Tibial artery (tissue), 4 donors: ENCODE results near the gene E2F3.

Experiments used
- DNase-seq, 2 donors: peaks; one replicate each; pipeline ENCODE4 v3.0.0-alpha.2; 2019
- H3K27ac ChIP-seq, 2 donors: fragments of 200-600 bp; sonication (generic) in 1 of 2; 1 replicate in 1 of 2; 2 replicates in 1 of 2; pipeline ENCODE4 v1.5.1; 2018 to 2019; ENCODE audit warnings: mild to moderate bottlenecking in 1 of 2
- H3K27me3 ChIP-seq, 2 donors: fragments of 200-600 bp; sonication (generic) in 1 of 2; one replicate each; pipeline versions ENCODE4 v1.5.1 to v1.6.0; 2016 to 2019
- H3K36me3 ChIP-seq, 3 donors: fragments of 200-600 bp; sonication (generic) in 2 of 3; one replicate each; pipeline ENCODE4 v1.5.1; 2016 to 2019; ENCODE audit warnings: mild to moderate bottlenecking in 2 of 3
- H3K4me1 ChIP-seq, 4 donors: fragments of 200-600 bp; sonication (generic) in 2 of 4; 1 replicate in 3 of 4; 2 replicates in 1 of 4; pipeline ENCODE4 v1.5.1; 2016 to 2019
- H3K4me3 ChIP-seq, 2 donors: fragments of 200-600 bp; sonication (generic) in 1 of 2; 1 replicate in 1 of 2; 2 replicates in 1 of 2; pipeline ENCODE4 v1.5.1; 2018 to 2019; ENCODE audit warnings: mild to moderate bottlenecking in 2 of 2
- H3K9me3 ChIP-seq, 3 donors: fragments of 200-600 bp; sonication (generic) in 1 of 3; one replicate each; pipeline ENCODE4 v1.5.1; 2016 to 2019
- intact Hi-C: fragments of 100-400 bp; cut with DNase I; formaldehyde crosslinking; loops from one replicate; pipeline ENCODE4 v1.15.0; 2023; ENCODE audit warnings: low total_unique reads
- TF ChIP-seq, protein P1 (sequence below), 2 experiments: fragments of 200-600 bp in 1 of 2; fragments of 450-650 bp in 1 of 2; IDR thresholded peaks; one replicate each; pipeline ENCODE4 v1.5.1; 2017 to 2019; ENCODE audit warnings: antibody characterized with exemption in 2 of 2, mild to moderate bottlenecking in 1 of 2, moderate library complexity in 1 of 2

The E2F3 gene

DNA sequence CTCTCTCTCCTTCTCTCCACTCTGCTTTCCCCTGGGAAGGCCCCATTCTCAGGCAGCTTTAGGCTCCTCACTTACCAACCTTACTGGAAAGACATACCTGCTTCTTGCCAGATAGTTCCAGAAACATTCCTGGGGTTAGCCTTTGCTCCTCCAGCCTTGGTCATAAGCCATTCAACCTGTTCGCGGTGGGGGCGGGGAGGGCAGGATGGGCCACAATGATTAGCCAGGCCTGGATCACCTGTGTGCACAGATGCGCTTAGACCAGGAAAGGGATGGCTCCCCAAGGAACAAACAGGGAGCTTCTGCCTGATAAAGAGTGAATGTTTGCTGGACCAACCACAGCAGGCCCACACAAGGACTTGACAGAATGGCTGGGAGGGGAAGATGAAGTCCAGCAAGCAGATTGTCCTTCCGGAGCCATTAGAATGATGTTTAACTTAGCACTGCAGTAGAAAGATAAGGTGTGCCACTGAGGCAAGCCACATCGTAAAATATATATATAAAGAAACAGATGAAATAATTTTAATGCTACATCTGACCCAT lies 74.9 kb downstream of the E2F3 start:
- Histone ChIP-seq H3K27me3 (no peaks in the 10 kb centered on the region), H3K9me3 (no peaks in the 10 kb centered on the region), H3K27ac (no peak overlapping the region), H3K36me3 (peaks cover 9 to 20% (median 12%) of the 10 kb centered on the region in 3 donors), H3K4me1 (no peaks in the 10 kb centered on the region), H3K4me3 (no peak overlapping the region)
- DNase-seq, result no peak
- intact Hi-C loops, result no loop called here
- TF ChIP-seq, protein P1, sequence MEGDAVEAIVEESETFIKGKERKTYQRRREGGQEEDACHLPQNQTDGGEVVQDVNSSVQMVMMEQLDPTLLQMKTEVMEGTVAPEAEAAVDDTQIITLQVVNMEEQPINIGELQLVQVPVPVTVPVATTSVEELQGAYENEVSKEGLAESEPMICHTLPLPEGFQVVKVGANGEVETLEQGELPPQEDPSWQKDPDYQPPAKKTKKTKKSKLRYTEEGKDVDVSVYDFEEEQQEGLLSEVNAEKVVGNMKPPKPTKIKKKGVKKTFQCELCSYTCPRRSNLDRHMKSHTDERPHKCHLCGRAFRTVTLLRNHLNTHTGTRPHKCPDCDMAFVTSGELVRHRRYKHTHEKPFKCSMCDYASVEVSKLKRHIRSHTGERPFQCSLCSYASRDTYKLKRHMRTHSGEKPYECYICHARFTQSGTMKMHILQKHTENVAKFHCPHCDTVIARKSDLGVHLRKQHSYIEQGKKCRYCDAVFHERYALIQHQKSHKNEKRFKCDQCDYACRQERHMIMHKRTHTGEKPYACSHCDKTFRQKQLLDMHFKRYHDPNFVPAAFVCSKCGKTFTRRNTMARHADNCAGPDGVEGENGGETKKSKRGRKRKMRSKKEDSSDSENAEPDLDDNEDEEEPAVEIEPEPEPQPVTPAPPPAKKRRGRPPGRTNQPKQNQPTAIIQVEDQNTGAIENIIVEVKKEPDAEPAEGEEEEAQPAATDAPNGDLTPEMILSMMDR (IDR thresholded peaks at IDR 0.05), result no peak

DNA sequence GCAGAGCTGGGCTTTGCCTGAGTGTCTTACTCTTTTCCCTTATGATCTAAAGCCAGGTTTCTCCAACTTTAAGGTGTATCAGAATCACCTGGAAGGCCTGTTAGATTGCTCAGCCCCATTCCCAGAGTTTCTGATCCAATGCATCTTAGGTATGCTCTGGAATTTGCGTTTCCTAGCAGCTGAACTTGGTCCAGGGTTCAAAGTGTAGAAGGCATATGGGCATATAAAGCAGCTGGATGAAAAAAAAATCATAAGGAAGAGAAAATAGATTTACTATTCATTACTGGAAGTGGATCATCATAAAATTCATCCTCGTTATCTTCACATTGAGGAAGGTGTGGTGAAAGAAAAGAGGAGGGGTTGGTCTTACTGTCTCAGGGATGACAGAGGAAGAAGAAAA lies 75.8 kb downstream of the E2F3 start:
- H3K4me3 ChIP-seq, result no peak overlapping the region
- no peaks in the 10 kb centered on the region for H3K4me1 ChIP-seq
- intact Hi-C loops, result no loop called here
- TF ChIP-seq, protein P1 (IDR thresholded peaks at IDR 0.05), result no peak
- no peaks in the 10 kb centered on the region for H3K9me3 ChIP-seq
- H3K27me3 ChIP-seq, result no peaks in the 10 kb centered on the region
- no peak for DNase-seq
- H3K27ac ChIP-seq, result no peak overlapping the region
- H3K36me3 ChIP-seq, result peaks cover 9 to 22% (median 15%) of the 10 kb centered on the region in 3 donors

DNA sequence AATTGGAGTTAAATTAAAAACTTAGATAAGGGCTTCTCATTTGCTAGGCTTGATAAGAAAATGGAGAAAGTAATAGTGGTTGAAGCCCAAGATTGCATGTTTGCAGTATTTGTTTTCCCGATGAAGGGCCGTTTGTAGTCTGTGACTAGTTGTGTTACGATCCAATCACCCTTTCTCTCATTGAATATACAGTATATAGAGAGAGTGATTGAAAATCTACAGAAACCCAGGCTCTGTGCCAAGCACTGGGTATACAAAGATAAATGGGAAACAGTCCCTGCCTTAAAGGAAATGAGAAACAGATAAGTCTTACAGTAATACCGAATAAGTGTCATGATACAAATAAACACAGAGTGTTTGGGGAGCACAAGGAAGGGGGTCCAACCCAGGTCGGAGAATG lies 77.4 kb downstream of the E2F3 start:
- DNase-seq, result no peak
- H3K9me3 ChIP-seq, result no peaks in the 10 kb centered on the region
- H3K27me3 ChIP-seq, result no peaks in the 10 kb centered on the region
- H3K27ac ChIP-seq, result no peak overlapping the region
- peaks cover 0 to 4% (median 0%) of the 10 kb centered on the region in 4 donors for H3K4me1 ChIP-seq
- H3K36me3 ChIP-seq, result peaks cover 9 to 29% (median 20%) of the 10 kb centered on the region in 3 donors
- intact Hi-C loops, result no loop called here
- no peak overlapping the region for H3K4me3 ChIP-seq
- TF ChIP-seq, protein P1 (IDR thresholded peaks at IDR 0.05), result no peak

DNA sequence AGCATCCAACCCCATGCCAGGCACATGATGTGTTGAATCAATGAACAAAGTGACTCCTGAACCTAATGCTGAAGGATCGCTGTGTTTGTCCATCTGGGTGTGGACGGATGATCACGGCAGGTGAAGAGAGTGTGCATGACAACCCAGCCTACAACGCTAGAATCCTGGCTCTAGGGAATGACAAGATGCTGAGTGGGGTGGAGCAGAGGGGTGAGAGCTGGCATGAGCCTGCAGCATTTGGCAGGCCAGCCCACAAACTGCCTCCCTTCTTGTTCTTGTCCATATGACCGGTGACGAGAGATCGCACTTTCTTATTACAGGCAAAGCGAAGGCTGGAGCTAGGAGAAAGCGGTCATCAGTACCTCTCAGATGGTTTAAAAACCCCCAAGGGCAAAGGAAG lies 77.8 kb downstream of the E2F3 start:
- H3K4me3 ChIP-seq, result no peak overlapping the region
- no peak overlapping the region for H3K27ac ChIP-seq
- no peak for DNase-seq
- no peaks in the 10 kb centered on the region for H3K27me3 ChIP-seq
- H3K36me3 ChIP-seq, result peaks cover 9 to 34% (median 23%) of the 10 kb centered on the region in 3 donors
- peaks cover 0 to 5% (median 0%) of the 10 kb centered on the region in 4 donors for H3K4me1 ChIP-seq
- intact Hi-C loops, result no loop called here
- TF ChIP-seq, protein P1 (IDR thresholded peaks at IDR 0.05), result no peak
- H3K9me3 ChIP-seq, result no peaks in the 10 kb centered on the region

DNA sequence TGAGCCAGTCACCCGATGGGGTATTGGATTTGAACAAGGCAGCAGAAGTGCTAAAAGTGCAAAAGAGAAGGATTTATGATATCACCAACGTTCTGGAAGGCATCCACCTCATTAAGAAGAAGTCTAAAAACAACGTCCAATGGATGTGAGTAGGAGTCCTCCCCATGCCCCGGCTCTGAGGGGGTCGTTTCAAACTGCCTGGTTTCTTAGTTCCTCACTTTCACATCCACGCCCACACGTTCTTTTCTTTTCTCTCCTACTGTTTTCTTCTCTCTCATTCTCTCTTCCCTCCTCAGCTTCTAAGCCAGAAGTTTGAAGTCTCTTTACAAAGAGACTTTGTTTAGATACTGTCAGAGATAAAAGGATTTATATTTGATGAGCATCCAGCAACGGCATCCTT lies 79.6 kb downstream of the E2F3 start:
- Histone ChIP-seq H3K4me3 (no peak overlapping the region), H3K27ac (no peak overlapping the region), H3K36me3 (peaks cover 9 to 41% (median 38%) of the 10 kb centered on the region in 3 donors), H3K27me3 (no peaks in the 10 kb centered on the region), H3K9me3 (no peaks in the 10 kb centered on the region), H3K4me1 (peaks cover 0 to 5% (median 0%) of the 10 kb centered on the region in 4 donors)
- no peak for DNase-seq
- TF ChIP-seq, protein P1 (IDR thresholded peaks at IDR 0.05), result no peak
- intact Hi-C loops, result no loop called here
